ENCODE data around the gene TP53TG5. TPM values are rescaled to one million over a fixed set of nuclear protein-coding genes. Genes with fewer than 3 reads are reported as not detected.

Gene TP53TG5
- total RNA-seq, 4 donors from 2014 or later = not detected

GRCh38 chr20:45390931-45391330, 12.8 kb upstream of the TP53TG5 start:
- no peak overlapping the region for H3K4me3 ChIP-seq
- peaks cover 0 to 6% (median 0%) of the 10 kb centered on the region in 4 donors for H3K9me3 ChIP-seq
- TF ChIP-seq EP300 (IDR thresholded peaks at IDR 0.05) (no peak), POLR2A (IDR thresholded peaks at IDR 0.05) (no peak), CTCF (IDR thresholded peaks at IDR 0.05) (no peak)
- peaks cover 0 to 12% (median 0%) of the 10 kb centered on the region in 3 donors for H3K36me3 ChIP-seq
- no peaks in the 10 kb centered on the region for H3K27me3 ChIP-seq
- H3K27ac ChIP-seq = no peak overlapping the region
- 94 to 98% methylated on average over 2 of the region's 2 CpGs for WGBS, 2 donors
- no peak for DNase-seq (ENCODE audit: low spot score in 2 of 2)
- no peaks in the 10 kb centered on the region for H3K4me1 ChIP-seq

- Histone ChIP-seq H3K4me3 (no peak overlapping the region), H3K27ac (no peak overlapping the region), H3K4me1 (no peaks in the 10 kb centered on the region), H3K36me3 (peaks cover 0 to 4% (median 0%) of the 10 kb centered on the region in 3 donors), H3K9me3 (peaks cover 0 to 6% (median 0%) of the 10 kb centered on the region in 4 donors), H3K27me3 (no peaks in the 10 kb centered on the region)
- no peak for DNase-seq (ENCODE audit: low spot score in 2 of 2)
- WGBS, 2 donors = 90 to 96% methylated on average over 1 of the region's 1 CpG
- TF ChIP-seq POLR2A (IDR thresholded peaks at IDR 0.05) = no peak
- TF ChIP-seq CTCF (IDR thresholded peaks at IDR 0.05) = no peak
- TF ChIP-seq EP300 (IDR thresholded peaks at IDR 0.05) = no peak
These were observed 9.1 kb upstream of the TP53TG5 start for GRCh38 chr20:45387274-45387673.

- Histone ChIP-seq H3K36me3 (peaks cover 0 to 14% (median 0%) of the 10 kb centered on the region in 3 donors), H3K27ac (no peak overlapping the region), H3K4me3 (no peak overlapping the region), H3K4me1 (peaks cover 0 to 19% (median 12%) of the 10 kb centered on the region in 4 donors), H3K9me3 (no peaks in the 10 kb centered on the region), H3K27me3 (no peaks in the 10 kb centered on the region)
- no peak for TF ChIP-seq CTCF (IDR thresholded peaks at IDR 0.05)
- no peak for TF ChIP-seq EP300 (IDR thresholded peaks at IDR 0.05)
- TF ChIP-seq POLR2A (IDR thresholded peaks at IDR 0.05) = no peak
- DNase-seq (ENCODE audit: low spot score in 2 of 2) = no peak
- WGBS, 2 donors = 78% methylated on average over 11 of the region's 11 CpGs
These were observed 856 bp downstream of the TP53TG5 start for GRCh38 chr20:45377269-45377668.

GRCh38 chr20:45374966-45375365, 3.2 kb downstream of the TP53TG5 start:
- H3K36me3 ChIP-seq = peaks cover 0 to 20% (median 0%) of the 10 kb centered on the region in 3 donors
- peaks cover 0 to 20% (median 12%) of the 10 kb centered on the region in 4 donors for H3K4me1 ChIP-seq
- no peak overlapping the region for H3K27ac ChIP-seq
- H3K4me3 ChIP-seq = no peak overlapping the region
- WGBS, 2 donors = 87 to 88% methylated on average over 13 of the region's 14 CpGs
- no peak for DNase-seq (ENCODE audit: low spot score in 2 of 2)
- TF ChIP-seq CTCF (IDR thresholded peaks at IDR 0.05) (no peak), EP300 (IDR thresholded peaks at IDR 0.05) (no peak), POLR2A (IDR thresholded peaks at IDR 0.05) (no peak)
- H3K9me3 ChIP-seq = no peaks in the 10 kb centered on the region
- no peaks in the 10 kb centered on the region for H3K27me3 ChIP-seq

- Histone ChIP-seq H3K4me1 (peaks cover 0 to 20% (median 12%) of the 10 kb centered on the region in 4 donors), H3K4me3 (peak overlapping the region in 3 of 4 donors; percentile 55 to 58 (median 55)), H3K36me3 (peaks cover 0 to 22% (median 0%) of the 10 kb centered on the region in 3 donors), H3K27me3 (no peaks in the 10 kb centered on the region), H3K27ac (peak overlapping the region in 3 of 4 donors; percentile 78 to 87 (median 79)), H3K9me3 (no peaks in the 10 kb centered on the region)
- no peak for DNase-seq (ENCODE audit: low spot score in 2 of 2)
- TF ChIP-seq POLR2A (IDR thresholded peaks at IDR 0.05) (no peak), EP300 (IDR thresholded peaks at IDR 0.05) (no peak), CTCF (IDR thresholded peaks at IDR 0.05) (no peak)
- WGBS, 2 donors = 56 to 66% methylated on average over 9 of the region's 9 CpGs
These were observed 4.0 kb downstream of the TP53TG5 start for GRCh38 chr20:45374101-45374467.

Data from tibial nerve (tissue), 4 donors.